Kidney (tissue), 14 donors: Measurements from ENCODE around the gene RCC1. TPM values are rescaled to one million over a fixed set of nuclear protein-coding genes. Genes with fewer than 3 reads are reported as not detected.

Experiments
- DNase-seq, 5 donors: peaks; one replicate each; pipeline ENCODE4 v3.0.0-alpha.2; 2013 to 2020
- FAIRE-seq: peaks from 2 replicates; lab custom pipeline; 2012; peaks lifted over from hg19 to GRCh38; lab: Jason Lieb, UNC
- H3K27ac ChIP-seq, 2 donors: one replicate each; pipeline ENCODE4 v1.7.0; 2013; ENCODE audit warnings: low read depth in 2 of 2, low read length in 2 of 2, inconsistent platforms in 1 of 2
- H3K27me3 ChIP-seq: one replicate; pipeline ENCODE4 v1.7.1; 2013; ENCODE audit warnings: low read length, inconsistent platforms; ENCODE audit not compliant: control insufficient read depth, insufficient read depth
- H3K36me3 ChIP-seq, 3 donors: one replicate each; pipeline versions ENCODE4 v1.7.0 to v1.7.1; 2013; ENCODE audit warnings: low read length in 3 of 3, control low read depth in 1 of 3, inconsistent platforms in 1 of 3; ENCODE audit not compliant: insufficient read depth in 3 of 3, control insufficient read depth in 2 of 3
- H3K4me1 ChIP-seq, 3 donors: one replicate each; pipeline versions ENCODE4 v1.7.0 to v1.7.1; 2013; ENCODE audit warnings: low read length in 3 of 3, inconsistent platforms in 1 of 3, low read depth in 1 of 3; ENCODE audit not compliant: control insufficient read depth in 2 of 3, insufficient read depth in 2 of 3
- H3K4me3 ChIP-seq, 3 donors: one replicate each; pipeline versions ENCODE4 v1.7.0 to v1.8.1; 2013; ENCODE audit warnings: low read length in 3 of 3, control low read depth in 1 of 3, inconsistent platforms in 1 of 3
- H3K9ac ChIP-seq, 3 donors: one replicate each; pipeline versions ENCODE4 v1.7.0 to v1.7.1; 2013; ENCODE audit warnings: low read length in 3 of 3, control low read depth in 1 of 3, inconsistent platforms in 1 of 3
- H3K9me3 ChIP-seq, 3 donors: one replicate each; pipeline versions ENCODE4 v1.7.0 to v1.7.1; 2013; ENCODE audit warnings: low read length in 3 of 3, control low read depth in 1 of 3, inconsistent platforms in 1 of 3; ENCODE audit not compliant: control insufficient read depth in 2 of 3, insufficient read depth in 1 of 3
- CTCF ChIP-seq: IDR thresholded peaks from 3 replicates; pipeline ENCODE4 v1.5.1; 2012; ENCODE audit warnings: mild to moderate bottlenecking, moderate library complexity, borderline replicate concordance; ENCODE audit not compliant: insufficient read depth; ENCODE audit errors: extremely low read depth
- intact Hi-C: fragments of 100-400 bp; cut with DNase I; formaldehyde crosslinking; loops from one replicate; pipeline ENCODE4 v1.11.1; 2022
- polyA plus RNA-seq: library from polyadenylated mRNA; stranded (reverse); fragments of 350-450 nt; fragmentation: Illumina TruSeq; extraction: RNeasy Lipid Tissue Mini Kit (QIAGEN cat#74804); gene quantifications from one replicate; pipeline ENCODE4 v1.2.3, GENCODE V29; 2014; ENCODE audit warnings: low read depth, low replicate concordance; ENCODE audit not compliant: insufficient read depth
- total RNA-seq: library from RNA; stranded (reverse); fragmentation: NEBNext Ultra II Directional; extraction: Animal tissue kit (Norgen Biotek cat#: 25700); gene quantifications from one replicate; pipeline ENCODE4 v1.2.1, GENCODE V29; 2021
- donor health status: control.
- donor health status: control.
- donor health status: control.
- donor health status: control.
- donor health status: control.
- donor health status: DM: yes; HTN: yes; CAD: no.
- donor health status: Normal renal cell carcinoma (clear cell type).

Gene RCC1
- total and polyA plus RNA-seq, 2 donors from 2014 or later = 5.7 to 19.9 TPM

GRCh38 chr1:28573564-28573963 is 67.7 kb downstream of the RCC1 start:
- TF ChIP-seq CTCF = no peak
- no peaks in the 10 kb centered on the region for H3K4me1 ChIP-seq
- H3K36me3 ChIP-seq = peaks cover 0 to 23% (median 18%) of the 10 kb centered on the region in 3 donors
- H3K27ac ChIP-seq = no peak overlapping the region
- H3K9ac ChIP-seq = no peak overlapping the region
- no peaks in the 10 kb centered on the region for H3K9me3 ChIP-seq
- H3K4me3 ChIP-seq = no peak overlapping the region
- no peaks in the 10 kb centered on the region for H3K27me3 ChIP-seq
- DNase-seq (no peak), FAIRE-seq (no peak)
- intact Hi-C loops = no loop called here

- Histone ChIP-seq H3K4me1 (peaks cover 0 to 13% (median 0%) of the 10 kb centered on the region in 3 donors), H3K36me3 (peaks cover 3 to 24% (median 20%) of the 10 kb centered on the region in 3 donors), H3K27me3 (no peaks in the 10 kb centered on the region), H3K27ac (no peak overlapping the region), H3K9ac (no peak overlapping the region), H3K4me3 (no peak overlapping the region), H3K9me3 (no peaks in the 10 kb centered on the region)
- intact Hi-C loops = no loop called here
- FAIRE-seq = no peak
- no peak for DNase-seq
- TF ChIP-seq CTCF = no peak
Measured at GRCh38 chr1:28577052-28577678, 71.3 kb downstream of the RCC1 start.

GRCh38 chr1:28577738-28578536 is 72.1 kb downstream of the RCC1 start:
- FAIRE-seq = no peak
- intact Hi-C loops = no loop called here
- Histone ChIP-seq H3K27me3 (no peaks in the 10 kb centered on the region), H3K36me3 (peaks cover 3 to 24% (median 20%) of the 10 kb centered on the region in 3 donors), H3K27ac (no peak overlapping the region), H3K4me1 (peaks cover 0 to 13% (median 0%) of the 10 kb centered on the region in 3 donors), H3K9ac (no peak overlapping the region), H3K9me3 (no peaks in the 10 kb centered on the region), H3K4me3 (no peak overlapping the region)
- no peak for DNase-seq
- no peak for TF ChIP-seq CTCF
